COLO829 (cell line): Measurements from ENCODE around the gene GART.
"Not testable (repeated sequence)": the region's sequence is repeated elsewhere in the genome, so short reads cannot be mapped to it uniquely, and the experiment has no call there.

Source experiments
- DNase-seq: peaks from one replicate; pipeline ENCODE4 v3.0.0; 2012; ENCODE audit warnings: low spot score

The GART gene

DNA sequence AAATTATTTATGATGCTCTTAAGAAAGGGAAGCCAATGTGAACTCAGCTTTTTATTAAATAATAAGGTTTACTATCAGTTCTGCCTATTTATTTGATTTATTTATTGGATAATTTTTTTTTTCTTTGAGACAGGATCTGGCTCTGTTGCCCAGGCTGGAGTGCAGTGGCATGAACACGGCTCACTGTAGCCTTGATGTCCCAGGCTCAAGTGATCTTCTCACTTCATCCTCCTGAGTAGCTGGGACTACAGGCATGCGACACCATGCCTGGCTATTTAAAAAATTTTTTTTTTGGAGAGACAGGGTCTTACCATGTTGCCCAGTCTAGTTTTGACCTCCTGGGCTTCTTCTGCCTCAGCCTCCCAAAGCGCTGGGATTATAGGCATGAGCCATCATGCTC, 29.4 kb downstream of the GART start:
- DNase-seq, result no peak

DNA sequence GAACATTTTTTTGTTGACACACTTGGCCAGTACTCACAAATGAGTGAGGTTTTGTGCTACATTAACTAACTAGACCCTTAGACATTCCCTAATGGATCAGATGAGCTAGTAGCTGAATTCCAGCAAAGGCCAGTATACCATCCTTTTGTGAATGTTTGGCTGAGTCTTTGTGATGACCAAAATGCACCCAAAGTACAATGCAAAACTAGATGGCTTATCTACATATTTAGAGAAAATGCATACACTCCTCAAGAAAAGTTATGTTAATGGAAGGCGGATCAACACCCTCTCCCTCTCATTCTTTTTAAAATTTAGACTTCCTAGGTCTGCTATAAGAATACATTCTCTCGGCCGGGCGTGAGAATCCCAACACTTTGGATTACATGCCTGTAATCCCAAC, 30.3 kb downstream of the GART start:
- DNase-seq, result no peak

- no peak for DNase-seq
Measured at GRCh38 chr21:33510826-33511225, 31.1 kb downstream of the GART start.

- not testable (repeated sequence) for DNase-seq
Measured at GRCh38 chr21:33507003-33507402, 34.9 kb downstream of the GART start.

GRCh38 chr21:33505833-33506232, 36.1 kb downstream of the GART start:
- no peak for DNase-seq

DNA sequence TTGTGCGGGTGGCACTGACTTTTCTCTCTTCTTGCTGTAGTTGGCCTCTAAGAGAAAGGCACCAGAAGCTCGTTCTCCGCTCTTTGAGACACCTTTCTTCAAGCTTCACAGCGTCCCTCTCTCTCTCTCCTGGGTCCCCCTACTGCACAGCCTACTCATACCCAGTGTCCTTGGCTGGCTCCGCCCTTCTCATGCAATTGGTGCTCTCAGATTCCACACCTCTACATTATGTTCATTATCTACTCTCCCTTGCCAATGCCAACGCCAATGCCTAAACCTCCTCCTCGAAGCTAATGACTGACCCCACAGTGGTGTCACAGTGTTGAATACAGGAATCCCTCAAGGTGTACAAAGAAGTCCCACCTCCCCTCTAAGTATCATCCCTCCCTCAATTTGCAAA, 45.6 kb downstream of the GART start:
- DNase-seq, result no peak

GRCh38 chr21:33495743-33496142, 46.2 kb downstream of the GART start:
- no peak for DNase-seq

DNA sequence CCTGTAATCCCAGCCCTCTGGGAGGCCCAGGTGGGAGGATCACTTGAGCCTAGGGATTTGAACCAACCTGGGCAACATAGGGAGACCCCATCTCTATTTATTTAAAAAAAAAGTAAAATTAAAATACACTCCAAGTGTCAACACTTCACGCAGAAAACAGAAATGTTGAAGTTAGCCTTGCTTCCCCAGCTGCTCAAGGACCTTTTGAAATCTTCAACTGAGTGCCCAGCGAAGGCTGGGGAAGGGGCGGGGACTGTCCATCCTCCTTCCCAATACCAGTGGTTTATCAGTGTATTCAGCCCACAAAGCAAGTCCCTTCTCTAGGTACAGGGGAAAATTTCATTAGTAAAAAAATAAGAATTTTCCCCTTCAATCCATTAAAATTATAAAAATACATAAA, 48.2 kb downstream of the GART start:
- DNase-seq, result no peak

DNA sequence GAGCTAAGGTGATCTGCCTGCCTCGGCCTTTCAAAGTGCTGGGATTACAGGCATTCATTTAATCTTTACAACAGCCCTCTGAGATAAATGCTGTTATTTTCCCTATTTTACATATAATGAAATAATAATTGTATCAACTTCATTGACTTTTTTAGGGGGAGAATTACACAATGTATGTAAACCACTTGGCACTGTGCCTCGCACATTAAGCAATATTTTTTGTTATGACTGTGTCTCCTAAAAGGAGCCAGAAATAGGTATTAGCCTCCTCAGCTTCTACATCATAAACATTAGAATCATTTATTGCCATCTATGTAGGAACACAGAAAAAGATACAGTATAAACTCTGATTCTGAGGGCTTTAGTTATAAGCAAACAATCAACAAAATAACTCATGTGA, 49.3 kb downstream of the GART start:
- DNase-seq, result no peak

DNA sequence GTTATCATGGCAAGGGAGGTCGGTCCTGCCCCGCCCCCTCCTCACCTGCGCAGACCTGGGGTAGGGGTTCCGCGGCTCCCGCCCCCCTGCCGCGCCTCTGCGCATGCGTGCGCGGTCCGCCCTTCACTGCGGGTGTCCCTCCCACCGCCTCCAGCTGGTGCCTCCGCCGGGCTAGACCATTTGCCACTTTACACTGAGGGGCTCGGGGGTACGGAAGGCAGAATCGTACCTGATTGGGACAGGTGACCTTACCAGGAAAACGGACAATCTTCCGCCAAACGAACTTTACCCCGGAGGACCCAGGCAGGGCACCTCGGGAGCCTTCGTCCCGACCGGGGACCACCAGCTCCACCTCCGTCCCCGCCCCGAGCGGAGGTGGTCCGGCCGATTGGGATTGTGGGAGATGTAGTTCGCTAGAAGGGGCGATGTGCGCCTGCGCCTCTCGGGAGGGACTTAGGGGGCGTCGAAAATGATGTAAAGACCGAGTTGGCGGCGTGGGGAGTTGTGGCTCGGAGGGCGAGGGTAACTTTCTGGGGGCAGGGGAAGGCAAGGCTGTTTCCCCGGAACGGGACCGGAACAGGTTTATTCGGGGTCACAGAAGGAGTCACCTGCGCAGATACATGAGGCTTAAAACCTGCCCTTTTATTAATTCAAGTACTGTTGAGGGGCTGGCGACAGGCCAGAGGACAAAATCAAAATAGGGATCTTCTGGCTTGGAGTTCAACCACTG, 50.4 kb downstream of the GART start, which contains the start of gene DNAJC28:
DNAJC28 (minus strand) TSS at position 344 of the 730 bp plus-strand sequence. CDS start 2,323 bp downstream, outside the sequence.
- peak; percentile 84 for DNase-seq

DNA sequence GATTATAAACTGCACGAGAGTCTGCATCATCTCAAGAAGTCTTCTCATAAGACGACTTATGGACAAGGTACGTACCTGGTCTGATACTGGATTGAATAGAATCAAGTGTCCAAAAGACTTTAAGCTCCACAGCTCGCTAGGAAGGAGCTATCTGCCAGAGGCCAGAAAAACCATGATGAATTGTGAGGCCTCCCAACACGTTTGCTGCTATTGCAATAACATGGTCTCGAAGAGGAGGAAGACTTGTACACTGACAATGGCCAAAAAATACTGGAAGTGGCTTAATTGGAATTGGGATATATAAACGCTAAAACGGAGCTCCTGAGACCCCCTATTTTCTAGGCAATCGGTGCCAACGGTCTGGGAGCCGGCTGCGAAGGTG, 50.9 kb downstream of the GART start:
- no peak for DNase-seq

DNA sequence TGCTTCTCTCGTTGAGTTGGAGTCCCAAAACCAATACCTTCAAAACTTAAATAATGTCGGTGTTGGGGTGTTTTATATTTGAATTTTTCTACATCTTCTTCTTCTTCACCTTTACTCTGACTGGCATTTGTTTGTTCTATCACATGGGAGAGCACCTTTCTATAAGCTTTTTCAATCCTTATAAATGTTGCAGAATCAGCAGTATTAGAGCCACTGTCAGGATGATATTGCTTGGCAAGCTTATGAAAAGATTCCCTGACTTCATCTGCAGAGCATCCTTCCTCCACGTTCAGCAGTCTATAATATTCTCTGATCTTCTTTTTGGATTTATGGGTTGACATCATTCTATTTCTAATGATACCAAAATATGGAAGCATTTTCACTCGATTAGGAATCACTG, 53.0 kb downstream of the GART start:
- DNase-seq, result no peak

GRCh38 chr21:33487996-33488395, 53.9 kb downstream of the GART start:
- no peak for DNase-seq

- DNase-seq, result no peak
Measured at GRCh38 chr21:33481314-33481943, 60.5 kb downstream of the GART start.

DNA sequence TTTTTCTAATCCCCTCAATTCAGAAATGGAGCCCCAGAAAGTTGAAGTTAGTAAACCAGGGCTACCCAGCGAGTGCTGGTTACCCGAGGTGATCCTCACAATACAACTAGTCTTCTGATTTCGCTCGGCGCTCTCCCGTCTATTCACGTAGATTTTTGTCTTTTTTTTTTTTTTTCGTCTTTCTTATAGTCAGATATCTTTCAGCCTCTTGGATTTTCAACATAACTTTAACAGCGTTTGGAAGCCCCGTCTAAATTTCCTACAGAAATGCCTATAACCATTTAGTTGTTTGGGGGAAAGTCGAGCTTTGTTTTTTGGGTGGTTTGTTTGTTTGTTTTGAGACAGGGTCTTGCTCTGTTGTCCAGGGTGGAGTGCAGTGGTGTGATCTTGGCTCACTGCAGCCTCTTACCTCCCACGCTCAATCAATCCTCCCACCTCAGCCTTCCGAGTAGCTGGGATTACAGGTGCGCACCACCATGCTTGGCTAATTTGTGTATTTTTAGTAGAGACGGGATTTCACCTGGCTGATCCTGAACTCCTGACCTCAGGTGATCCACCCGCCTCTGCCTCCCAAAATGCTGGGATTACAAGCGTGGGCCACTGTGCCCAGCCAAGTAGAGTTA, 61.3 kb downstream of the GART start:
- DNase-seq, result no peak

DNA sequence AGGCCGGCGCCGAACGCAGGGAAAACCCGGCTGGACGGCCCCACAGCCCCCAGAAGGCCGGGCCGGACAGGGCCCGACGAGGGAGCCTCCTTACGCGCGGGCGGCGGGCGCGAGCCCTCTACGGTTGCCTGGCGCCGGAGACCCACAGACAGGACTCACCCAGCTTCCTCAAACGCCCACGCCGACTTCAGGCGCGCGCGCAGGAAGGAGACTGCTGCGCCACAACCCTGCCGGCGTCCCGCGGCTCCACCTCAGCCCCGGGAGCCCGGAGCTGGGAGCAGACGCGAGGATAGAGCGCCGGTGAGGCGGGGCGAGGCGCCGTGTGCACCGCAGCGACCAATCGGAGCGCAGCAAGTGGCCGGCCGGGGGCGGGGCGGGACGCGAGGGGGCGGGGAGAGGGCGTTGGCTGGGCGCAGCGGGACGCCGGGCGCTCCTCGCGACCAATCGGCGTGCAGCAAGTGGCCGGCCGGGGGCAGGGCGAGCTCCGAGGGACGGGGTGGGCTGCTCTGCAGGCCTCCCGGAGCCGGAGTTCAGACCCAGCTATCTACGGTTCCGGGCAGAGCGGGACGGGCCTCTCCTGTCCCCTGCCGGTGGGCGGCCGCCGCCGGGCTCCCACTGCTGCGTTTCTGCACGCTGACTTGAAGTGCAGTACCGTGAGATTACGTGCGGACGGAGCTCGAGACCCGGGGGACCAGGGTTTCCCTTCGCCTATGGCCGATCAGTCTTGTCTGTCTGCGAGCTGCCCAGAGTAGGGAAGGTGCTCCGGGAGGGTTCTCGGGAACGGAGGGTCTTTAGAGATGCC, 62.0 kb downstream of the GART start, which contains the start of gene TMEM50B:
TMEM50B (minus strand) TSS at position 296 of the 802 bp plus-strand sequence. CDS start 11,089 bp downstream, outside the sequence.
- peak; percentile 91 for DNase-seq

- no peak for DNase-seq
Measured at GRCh38 chr21:33478935-33479678, 62.8 kb downstream of the GART start.

DNA sequence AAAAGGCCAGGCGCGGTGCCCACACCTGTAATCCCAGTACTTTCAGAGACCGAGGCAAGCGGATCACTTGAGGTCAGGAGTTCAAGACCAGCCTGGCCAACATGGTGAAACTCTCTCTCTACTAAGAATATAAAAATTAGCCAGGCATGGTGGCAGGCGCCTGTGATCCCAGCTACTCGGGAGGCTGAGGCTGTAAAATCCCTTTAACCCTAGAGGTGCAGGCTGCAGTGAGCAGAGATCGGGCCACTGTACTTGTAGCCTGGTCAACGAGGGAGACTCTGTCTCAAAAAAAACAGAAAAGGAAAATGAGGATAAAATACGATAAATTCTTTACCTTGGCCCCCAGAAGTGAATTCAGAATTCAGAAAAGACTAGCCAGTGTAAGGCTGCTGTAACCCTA, 63.7 kb downstream of the GART start:
- DNase-seq, result no peak

- no peak for DNase-seq
Measured at GRCh38 chr21:33477066-33477465, 64.9 kb downstream of the GART start.

DNA sequence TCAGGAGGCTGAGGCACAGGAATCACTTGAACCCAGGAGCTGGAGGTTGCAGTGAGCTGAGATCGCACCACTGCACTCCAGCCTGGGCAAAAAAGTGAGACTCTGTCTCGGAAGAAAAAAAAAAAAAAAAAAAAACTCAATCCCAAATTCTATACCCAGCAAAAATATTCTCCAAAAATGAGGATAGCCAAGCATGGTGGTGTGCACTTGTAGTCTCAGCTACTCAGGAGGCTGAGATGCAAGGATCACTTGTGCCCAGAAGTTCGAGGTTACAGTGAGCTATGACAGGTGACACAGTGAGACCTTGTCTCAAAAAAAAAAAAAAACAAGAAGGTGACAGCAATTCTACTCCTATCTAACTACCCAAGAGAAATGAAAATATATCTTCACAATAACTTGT, 68.6 kb downstream of the GART start:
- no peak for DNase-seq

GRCh38 chr21:33470701-33471100, 71.2 kb downstream of the GART start:
- DNase-seq, result no peak

DNA sequence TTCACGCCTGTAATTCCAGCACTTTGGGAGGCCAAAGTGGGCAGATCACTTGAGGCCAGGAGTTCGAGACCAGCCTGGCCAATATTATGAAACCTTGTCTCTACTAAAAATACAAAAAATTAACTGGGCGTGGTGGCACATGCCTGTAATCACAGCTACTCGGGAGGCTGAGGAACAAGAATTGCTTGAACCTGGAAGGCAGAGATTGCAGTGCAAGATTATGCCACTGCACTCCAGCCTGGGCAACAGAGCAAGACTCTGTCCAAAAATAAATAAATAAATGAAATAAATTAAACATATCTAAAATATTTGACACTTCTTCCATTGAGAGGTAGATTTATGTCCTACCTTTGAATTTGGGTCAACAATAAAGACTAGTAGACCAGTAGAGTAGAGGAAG, 72.7 kb downstream of the GART start:
- not testable (repeated sequence) for DNase-seq
